ACC112 (cell line): ENCODE data around the gene NUSAP1.

Experiments
- H2AFZ ChIP-seq: fragments of 200-600 bp; sonication (generic); one replicate; pipeline ENCODE4 v1.6.0; 2017; ENCODE audit warnings: antibody characterized with exemption, low read length; ENCODE audit not compliant: unreplicated experiment
- H3K27ac ChIP-seq: fragments of 200-600 bp; sonication (generic); 2 replicates; pipeline ENCODE4 v1.5.1; 2014; ENCODE audit warnings: low read depth, mild to moderate bottlenecking, antibody characterized with exemption, low read length, moderate library complexity
- H3K27me3 ChIP-seq: fragments of 200-600 bp; sonication (generic); 2 replicates; pipeline ENCODE4 v1.6.1; 2014; ENCODE audit warnings: mild to moderate bottlenecking, antibody characterized with exemption, low read length, moderate library complexity, mixed read lengths; ENCODE audit not compliant: insufficient read depth
- H3K36me3 ChIP-seq: fragments of 200-600 bp; sonication (generic); 2 replicates; pipeline ENCODE4 v1.6.1; 2016; ENCODE audit warnings: mild to moderate bottlenecking, antibody characterized with exemption, low read length, moderate library complexity, mixed read lengths; ENCODE audit not compliant: insufficient read depth
- H3K4me1 ChIP-seq: fragments of 200-600 bp; sonication (generic); one replicate; pipeline ENCODE4 v1.6.1; 2016; ENCODE audit warnings: low read length, mixed read lengths; ENCODE audit not compliant: insufficient read depth, unreplicated experiment, control insufficient read depth
- H3K4me3 ChIP-seq: fragments of 200-600 bp; sonication (generic); 2 replicates; pipeline ENCODE4 v1.5.1; 2014; ENCODE audit warnings: mild to moderate bottlenecking, low read depth, low read length
- H3K79me2 ChIP-seq: fragments of 200-600 bp; sonication (generic); one replicate; pipeline ENCODE4 v1.6.0; 2016; ENCODE audit warnings: low read length; ENCODE audit not compliant: control insufficient read depth, unreplicated experiment, insufficient read depth

The NUSAP1 gene

DNA sequence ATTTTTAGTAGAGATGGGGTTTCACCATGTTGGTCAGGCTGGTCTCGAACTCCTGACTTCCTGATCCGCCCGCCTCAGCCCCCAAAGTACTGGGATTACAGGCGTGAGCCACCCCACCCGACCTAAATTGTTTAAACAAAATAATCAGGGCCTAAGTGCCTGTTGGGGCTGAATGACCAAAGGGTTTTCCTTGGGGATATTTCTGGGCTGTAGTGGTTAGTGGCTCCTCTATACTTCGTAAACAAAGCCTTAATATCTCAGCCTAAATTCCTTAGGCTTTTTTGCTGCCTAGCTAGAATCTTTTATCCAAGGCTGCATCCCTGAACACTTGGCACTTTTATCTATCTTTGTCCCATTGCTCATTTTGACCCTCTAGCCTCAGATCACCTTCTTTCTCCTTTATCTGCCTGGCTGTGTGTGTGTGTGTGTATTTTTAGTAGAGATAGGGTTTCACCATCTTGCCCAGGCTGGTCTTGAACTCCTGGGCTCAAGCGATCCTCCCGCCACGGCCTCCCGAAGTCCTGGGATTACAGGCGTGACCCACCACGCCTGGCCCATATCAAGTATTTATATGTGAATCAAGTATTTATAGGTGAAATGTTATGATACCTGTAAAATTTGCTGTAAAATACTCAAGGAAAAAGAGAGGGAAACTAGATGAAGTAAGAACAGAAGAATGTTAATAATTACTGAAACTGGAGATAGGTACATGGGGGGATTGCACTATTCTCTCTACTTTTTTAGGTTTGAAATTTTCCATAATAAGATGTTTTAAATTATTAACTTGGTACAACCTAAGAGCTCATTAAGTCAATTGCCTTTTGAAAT, 1.8 kb downstream of the NUSAP1 start:
- H3K27ac ChIP-seq, result no peak overlapping the region
- peaks cover 14% of the 10 kb centered on the region for H3K4me1 ChIP-seq
- H2AFZ ChIP-seq, result no peak overlapping the region
- H3K36me3 ChIP-seq, result no peaks in the 10 kb centered on the region
- H3K27me3 ChIP-seq, result no peaks in the 10 kb centered on the region
- peaks cover 69% of the 10 kb centered on the region for H3K79me2 ChIP-seq
- peak overlapping the region; percentile 93 for H3K4me3 ChIP-seq

DNA sequence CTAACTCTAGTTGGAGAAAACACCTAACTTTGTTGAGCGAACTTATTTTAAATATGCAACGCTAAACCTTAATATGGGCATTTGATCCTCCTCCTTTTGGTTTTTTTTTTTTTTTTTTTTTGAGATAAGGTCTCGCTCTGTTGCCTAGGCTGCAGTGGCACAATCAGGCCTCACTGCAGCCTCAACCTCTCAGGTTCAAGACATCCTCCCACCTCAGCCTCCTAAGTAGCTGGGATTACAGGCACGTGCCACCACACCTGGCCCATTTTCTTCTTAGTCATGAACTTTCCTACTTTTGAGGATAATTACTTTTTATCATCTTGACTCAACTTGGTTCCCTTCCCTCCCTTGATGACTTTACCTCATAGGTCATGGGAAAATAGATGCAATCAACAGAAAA, 3.9 kb downstream of the NUSAP1 start:
- peaks cover 6% of the 10 kb centered on the region; the same call in 1 of the 2 replicates for H3K36me3 ChIP-seq
- no peak overlapping the region for H3K4me3 ChIP-seq
- H3K27me3 ChIP-seq, result no peaks in the 10 kb centered on the region
- no peak overlapping the region for H2AFZ ChIP-seq
- H3K79me2 ChIP-seq, result peaks cover 79% of the 10 kb centered on the region
- H3K4me1 ChIP-seq, result peaks cover 5% of the 10 kb centered on the region
- H3K27ac ChIP-seq, result no peak overlapping the region

DNA sequence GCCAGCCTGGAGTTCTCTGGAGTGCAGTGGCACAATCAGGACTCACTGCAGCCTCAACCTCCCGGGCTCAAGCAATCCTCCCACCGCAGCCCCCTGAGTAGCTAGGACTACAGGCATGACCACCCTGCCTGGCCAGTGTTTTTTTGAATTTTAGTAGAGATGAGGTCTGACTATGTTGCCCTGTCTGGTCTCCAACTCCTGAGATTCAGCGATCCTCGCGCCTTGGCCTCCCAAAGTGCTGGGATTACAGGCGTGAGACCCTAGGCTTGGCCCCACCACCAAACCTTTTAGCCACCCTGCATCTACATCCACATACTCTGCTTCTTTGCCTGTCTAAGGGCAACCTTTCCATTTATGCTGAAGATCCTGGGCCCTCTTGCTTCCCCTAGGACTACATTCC, 4.4 kb downstream of the NUSAP1 start:
- Histone ChIP-seq H3K79me2 (peaks cover 81% of the 10 kb centered on the region), H3K36me3 (peaks cover 11% of the 10 kb centered on the region; the same call in 1 of the 2 replicates), H3K27ac (no peak overlapping the region), H3K4me3 (no peak overlapping the region), H2AFZ (no peak overlapping the region), H3K27me3 (no peaks in the 10 kb centered on the region), H3K4me1 (peaks cover 4% of the 10 kb centered on the region)

DNA sequence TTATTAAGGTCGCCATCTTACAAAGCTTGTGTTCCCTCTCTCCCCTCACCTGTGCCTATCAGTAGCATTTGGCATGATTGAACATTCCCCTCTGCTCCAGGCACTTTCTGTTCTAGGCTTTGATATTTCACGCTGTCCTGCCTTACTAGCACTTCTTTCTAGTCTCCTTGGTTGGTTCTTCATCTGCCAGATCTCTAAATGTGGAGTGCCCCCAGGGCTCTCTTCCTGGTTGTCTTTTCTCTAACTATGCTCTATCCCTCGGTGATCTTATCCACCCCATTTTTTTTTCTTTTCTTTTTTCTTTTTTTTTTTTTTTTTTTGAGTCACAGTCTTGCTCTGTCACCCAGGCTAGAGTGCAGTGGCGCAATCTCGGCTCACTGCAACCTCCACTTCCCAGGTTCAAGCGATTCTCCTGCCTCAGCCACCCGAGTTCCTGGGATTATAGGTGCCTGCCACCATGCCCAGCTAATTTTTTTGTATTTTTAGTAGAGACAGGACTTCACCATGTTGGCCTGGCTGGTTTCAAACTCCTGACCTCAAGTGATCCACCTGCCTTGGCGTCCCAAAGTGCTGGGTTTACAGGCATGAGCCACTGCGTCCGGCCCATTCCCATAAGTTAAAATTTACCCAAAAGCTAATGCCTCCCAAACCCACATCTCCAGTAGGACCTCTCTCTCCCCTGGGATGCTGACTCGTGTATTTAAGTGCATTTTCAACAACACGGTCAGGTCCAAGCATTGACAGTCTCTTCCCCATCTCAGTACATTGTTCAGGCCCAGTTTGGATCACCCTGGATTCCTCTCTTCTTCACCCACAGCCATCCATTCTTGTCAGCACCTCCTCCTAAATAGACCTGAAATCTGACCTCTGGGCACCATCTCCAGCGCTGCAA, 5.2 kb downstream of the NUSAP1 start:
- Histone ChIP-seq H3K4me3 (no peak overlapping the region), H3K4me1 (peaks cover 4% of the 10 kb centered on the region), H3K79me2 (peaks cover 86% of the 10 kb centered on the region), H3K36me3 (peaks cover 15% of the 10 kb centered on the region; the same call in 1 of the 2 replicates), H2AFZ (no peak overlapping the region), H3K27ac (no peak overlapping the region), H3K27me3 (no peaks in the 10 kb centered on the region)

DNA sequence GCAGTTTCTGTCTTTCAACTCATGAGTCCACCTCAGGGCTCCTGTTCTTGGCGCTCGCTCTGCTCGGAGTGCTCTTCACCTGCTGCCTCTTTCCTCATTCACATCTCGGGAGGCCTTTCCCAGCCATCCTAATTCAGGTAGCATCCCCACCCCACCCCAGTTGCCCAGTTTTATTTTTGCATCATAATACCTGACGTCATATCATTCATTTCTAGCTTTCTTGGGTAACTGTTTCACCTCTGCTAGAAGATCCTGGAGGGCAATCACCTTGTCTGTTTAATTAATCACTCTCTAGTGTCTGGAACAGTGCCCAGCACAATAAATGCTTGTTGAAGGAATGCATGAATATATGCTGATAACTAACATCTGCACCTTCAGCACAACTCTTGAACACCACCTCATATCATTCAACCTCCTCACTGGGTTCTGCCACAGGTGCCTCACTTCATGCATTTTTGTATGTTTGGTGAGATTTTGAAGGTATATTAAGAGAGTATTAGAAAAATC, 7.6 kb downstream of the NUSAP1 start:
- Histone ChIP-seq H3K4me3 (no peak overlapping the region), H2AFZ (no peak overlapping the region), H3K36me3 (peaks cover 17% of the 10 kb centered on the region; the same call in 1 of the 2 replicates), H3K27ac (no peak overlapping the region), H3K79me2 (peaks cover 74% of the 10 kb centered on the region), H3K27me3 (no peaks in the 10 kb centered on the region), H3K4me1 (no peaks in the 10 kb centered on the region)

DNA sequence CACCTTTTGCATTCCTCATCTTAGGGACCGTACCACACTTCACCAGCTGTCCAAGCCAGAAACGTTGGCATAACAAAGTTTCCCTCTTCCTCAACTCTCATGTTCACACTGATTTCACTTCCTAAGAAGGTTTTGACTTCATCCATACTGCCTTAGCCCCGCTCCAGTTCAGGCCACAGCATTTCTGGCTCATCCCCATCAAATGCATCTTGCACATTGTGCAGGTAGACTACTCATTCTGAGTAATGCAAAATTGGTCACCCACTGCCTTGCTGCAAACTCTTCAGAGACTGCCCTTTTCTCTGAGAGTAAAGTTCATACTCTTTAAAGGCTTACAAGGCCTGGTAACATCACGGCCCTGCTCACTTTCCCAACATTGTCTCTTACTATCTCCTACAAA, 8.8 kb downstream of the NUSAP1 start:
- H3K27me3 ChIP-seq, result no peaks in the 10 kb centered on the region
- no peaks in the 10 kb centered on the region for H3K4me1 ChIP-seq
- peaks cover 71% of the 10 kb centered on the region for H3K79me2 ChIP-seq
- no peak overlapping the region for H3K4me3 ChIP-seq
- H3K27ac ChIP-seq, result no peak overlapping the region
- H2AFZ ChIP-seq, result no peak overlapping the region
- H3K36me3 ChIP-seq, result peaks cover 17% of the 10 kb centered on the region; the same call in 1 of the 2 replicates

DNA sequence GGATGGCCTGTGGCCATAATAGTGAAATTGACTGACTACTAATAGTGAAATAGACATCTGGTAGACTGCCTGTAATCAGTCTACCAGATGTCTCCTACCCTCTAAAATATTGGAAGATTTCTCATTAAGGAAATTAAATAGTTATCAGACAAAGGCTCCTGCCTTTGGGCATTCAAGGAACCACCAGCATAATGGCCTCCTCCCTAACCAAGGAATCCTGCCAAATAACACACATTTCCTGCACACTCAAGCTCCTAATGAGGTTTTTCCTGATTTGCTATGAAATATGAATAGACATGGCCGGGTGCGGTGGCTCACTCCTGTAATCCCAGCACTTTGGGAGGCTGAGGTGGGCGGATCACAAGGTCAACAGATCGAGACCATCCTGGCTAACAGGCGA, 14.6 kb downstream of the NUSAP1 start:
- Histone ChIP-seq H3K27me3 (no peaks in the 10 kb centered on the region), H3K36me3 (peaks cover 19% of the 10 kb centered on the region), H2AFZ (no peak overlapping the region), H3K79me2 (peaks cover 28% of the 10 kb centered on the region), H3K27ac (no peak overlapping the region), H3K4me1 (no peaks in the 10 kb centered on the region), H3K4me3 (no peak overlapping the region)

DNA sequence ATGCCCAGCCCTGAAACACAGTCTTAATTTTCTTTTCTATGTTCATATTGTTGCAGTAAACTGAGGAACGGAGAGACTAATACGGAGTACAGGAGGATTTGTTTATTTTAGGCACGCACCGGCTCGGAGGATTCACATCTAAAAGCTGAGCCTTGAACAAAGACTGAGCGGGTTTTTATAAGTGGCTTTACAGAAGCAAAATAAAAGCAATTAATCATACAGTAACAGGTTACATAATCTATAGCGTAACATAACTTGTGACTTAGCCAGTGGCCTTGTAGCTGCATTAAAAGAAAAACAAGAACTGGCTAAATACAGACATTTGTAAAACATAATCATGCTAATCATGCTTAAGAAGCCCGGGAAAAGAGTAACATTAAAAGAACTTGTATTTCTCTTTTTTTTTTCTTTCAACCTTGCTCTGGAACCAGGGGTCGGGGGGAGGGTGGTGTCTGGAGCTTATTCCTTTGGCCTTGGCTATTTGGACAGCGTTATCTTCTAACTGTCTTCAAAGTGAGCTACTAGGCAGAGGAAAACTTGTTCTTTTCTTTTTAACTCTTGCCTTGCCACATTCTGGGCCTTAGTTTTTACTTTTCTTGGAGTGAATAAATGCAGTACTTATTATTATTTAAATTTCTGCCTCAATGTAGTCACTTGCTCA, 17.5 kb downstream of the NUSAP1 start:
- Histone ChIP-seq H2AFZ (no peak overlapping the region), H3K36me3 (peaks cover 24% of the 10 kb centered on the region), H3K27me3 (no peaks in the 10 kb centered on the region), H3K79me2 (peaks cover 16% of the 10 kb centered on the region), H3K4me1 (no peaks in the 10 kb centered on the region), H3K4me3 (no peak overlapping the region), H3K27ac (no peak overlapping the region)

DNA sequence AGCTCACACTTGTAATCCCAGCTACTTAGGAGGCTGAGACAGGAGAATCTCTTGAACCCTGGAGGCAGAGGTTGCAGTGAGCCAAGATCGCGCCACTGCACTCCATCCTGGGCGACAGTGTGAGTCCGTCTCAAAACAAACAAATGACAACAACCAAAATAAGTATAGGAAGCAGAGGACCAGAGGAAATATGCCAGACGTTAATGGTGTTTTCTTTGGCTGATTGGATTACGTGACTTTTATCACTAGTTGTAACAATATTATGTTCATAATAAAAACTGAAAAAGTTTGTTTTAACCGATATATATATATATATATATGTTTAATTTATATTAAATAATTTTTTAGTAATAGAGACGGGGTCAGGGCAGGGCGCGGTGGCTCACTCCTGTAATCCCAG, 21.7 kb downstream of the NUSAP1 start:
- Histone ChIP-seq H3K79me2 (peaks cover 3% of the 10 kb centered on the region), H3K4me3 (no peak overlapping the region), H2AFZ (no peak overlapping the region), H3K27ac (no peak overlapping the region), H3K4me1 (no peaks in the 10 kb centered on the region), H3K27me3 (no peaks in the 10 kb centered on the region), H3K36me3 (peaks cover 50% of the 10 kb centered on the region)

DNA sequence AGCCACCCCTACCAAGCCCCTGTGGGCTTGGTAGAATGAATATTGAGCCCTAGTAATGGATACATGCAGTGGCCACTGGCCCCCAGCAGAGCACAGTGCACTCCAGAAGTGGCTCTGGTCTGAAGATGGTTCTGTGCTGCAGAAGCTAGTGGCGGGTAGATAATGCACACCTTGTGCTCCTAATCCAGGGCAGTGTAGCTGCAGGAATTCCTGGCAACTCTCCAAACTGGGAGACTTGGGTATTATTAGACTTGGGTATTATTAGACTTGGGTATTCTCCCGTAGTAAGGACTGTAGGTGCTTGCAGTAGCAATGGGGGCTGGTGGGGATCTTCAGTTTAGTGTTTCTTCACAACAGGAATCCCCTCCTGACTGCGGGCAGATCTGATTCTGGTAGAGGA, 34.7 kb downstream of the NUSAP1 start:
- Histone ChIP-seq H2AFZ (no peak overlapping the region), H3K27ac (no peak overlapping the region), H3K27me3 (no peaks in the 10 kb centered on the region), H3K4me3 (no peak overlapping the region), H3K36me3 (peaks cover 33% of the 10 kb centered on the region), H3K79me2 (no peaks in the 10 kb centered on the region), H3K4me1 (no peaks in the 10 kb centered on the region)
